OCI-LY3 (cell line): Measurements from ENCODE around the gene GIPC2.

ENCODE experiments used
- H2AFZ ChIP-seq: fragments of 200-600, 300-600 bp; shearing (Covaris generic); 2 replicates; pipeline ENCODE4 v1.6.0; 2014; ENCODE audit warnings: antibody characterized with exemption, low read depth, low read length
- H3K27ac ChIP-seq: fragments of 200-600, 300-600 bp; sonication (generic); 2 replicates; pipeline ENCODE4 v1.5.1; 2014; ENCODE audit warnings: mild to moderate bottlenecking, low read length, moderate library complexity, mixed read lengths
- H3K27me3 ChIP-seq: fragments of 200-600, 300-600 bp; sonication (generic); 2 replicates; pipeline ENCODE4 v1.6.1; 2014; ENCODE audit warnings: low read depth, low read length, mixed read lengths
- H3K36me3 ChIP-seq: fragments of 200-600, 300-600 bp; sonication (generic); replicated peaks from 2 replicates; pipeline ENCODE3; 2014; ENCODE audit warnings: low read depth, low read length, mixed read lengths
- H3K4me1 ChIP-seq: fragments of 300-600, 200-600 bp; sonication (generic); 2 replicates; pipeline ENCODE4 v1.6.1; 2014; ENCODE audit warnings: low read length, mixed read lengths
- H3K4me2 ChIP-seq: fragments of 200-600, 300-600 bp; sonication (generic); 2 replicates; pipeline ENCODE4 v1.6.1; 2014; ENCODE audit warnings: low read length, mixed read lengths
- H3K4me3 ChIP-seq: fragments of 300-600, 200-600 bp; sonication (generic); 2 replicates; pipeline ENCODE4 v1.5.1; 2014; ENCODE audit warnings: antibody characterized with exemption, mild to moderate bottlenecking, low read length, moderate library complexity
- H3K79me2 ChIP-seq: fragments of 300-600, 200-600 bp; shearing (Covaris generic); 2 replicates; pipeline ENCODE4 v1.6.1; 2014; ENCODE audit warnings: mild to moderate bottlenecking, low read length, mixed read lengths
- H3K9ac ChIP-seq: fragments of 300-600, 200-600 bp; shearing (Covaris generic); 2 replicates; pipeline ENCODE4 v1.6.0; 2014; ENCODE audit warnings: mild to moderate bottlenecking, low read length, moderate library complexity
- H3K9me3 ChIP-seq: fragments of 200-600, 300-600 bp; shearing (Covaris generic); 2 replicates; pipeline ENCODE4 v1.6.1; 2014; ENCODE audit warnings: low read length, mixed read lengths; ENCODE audit not compliant: insufficient read depth
- H4K20me1 ChIP-seq: fragments of 200-600, 300-600 bp; sonication (generic); 2 replicates; pipeline ENCODE4 v1.6.1; 2016; ENCODE audit warnings: low read length, mixed read lengths; ENCODE audit not compliant: insufficient read depth
- CTCF ChIP-seq: fragments of 200-600, 300-600 bp; sonication (generic); IDR thresholded peaks from 2 replicates; pipeline ENCODE4 v1.5.1; 2014; ENCODE audit warnings: antibody characterized with exemption, low read length, low read depth
- EZH2phosphoT487 ChIP-seq: fragments of 200-600 bp; shearing (Covaris generic); IDR thresholded peaks from 2 replicates; pipeline ENCODE4 v1.6.1; 2018; ENCODE audit warnings: antibody characterized with exemption, mixed run types, low read depth

The GIPC2 gene

GRCh38 chr1:78032996-78033796 is 12.6 kb upstream of the GIPC2 start:
- Histone ChIP-seq H3K36me3 (no peaks in the 10 kb centered on the region), H3K9me3 (no peaks in the 10 kb centered on the region), H3K27ac (no peak overlapping the region), H3K27me3 (no peaks in the 10 kb centered on the region), H3K4me3 (no peak overlapping the region), H3K79me2 (no peaks in the 10 kb centered on the region), H4K20me1 (no peaks in the 10 kb centered on the region), H3K4me2 (no peak overlapping the region), H2AFZ (no peak overlapping the region), H3K9ac (no peak overlapping the region), H3K4me1 (no peaks in the 10 kb centered on the region)
- no peak for TF ChIP-seq EZH2phosphoT487
- no peak for TF ChIP-seq CTCF

- no peak overlapping the region for H2AFZ ChIP-seq
These were observed 12.0 kb upstream of the GIPC2 start for GRCh38 chr1:78033797-78034172.

GRCh38 chr1:78035121-78035520 is 10.6 kb upstream of the GIPC2 start:
- Histone ChIP-seq H3K4me2 (no peak overlapping the region), H3K27ac (no peak overlapping the region), H3K27me3 (no peaks in the 10 kb centered on the region), H3K79me2 (no peaks in the 10 kb centered on the region), H3K4me1 (no peaks in the 10 kb centered on the region), H2AFZ (no peak overlapping the region), H3K9ac (no peak overlapping the region), H4K20me1 (no peaks in the 10 kb centered on the region), H3K9me3 (no peaks in the 10 kb centered on the region), H3K4me3 (no peak overlapping the region), H3K36me3 (no peaks in the 10 kb centered on the region)
- no peak for TF ChIP-seq EZH2phosphoT487
- TF ChIP-seq CTCF: no peak

More at GRCh38 chr1:78033797-78034172, 12.0 kb upstream of the GIPC2 start:
- TF ChIP-seq CTCF (no peak), EZH2phosphoT487 (no peak)
- Histone ChIP-seq H3K9me3 (no peaks in the 10 kb centered on the region), H4K20me1 (no peaks in the 10 kb centered on the region), H3K4me1 (no peaks in the 10 kb centered on the region), H3K36me3 (no peaks in the 10 kb centered on the region), H3K27me3 (no peaks in the 10 kb centered on the region), H3K4me3 (no peak overlapping the region), H3K4me2 (no peak overlapping the region), H3K27ac (no peak overlapping the region), H3K9ac (no peak overlapping the region), H3K79me2 (no peaks in the 10 kb centered on the region)

- H3K27ac ChIP-seq: no peak overlapping the region
- no peak overlapping the region for H2AFZ ChIP-seq
- no peaks in the 10 kb centered on the region for H3K27me3 ChIP-seq
- no peaks in the 10 kb centered on the region for H3K79me2 ChIP-seq
- TF ChIP-seq CTCF: no peak
- TF ChIP-seq EZH2phosphoT487: no peak
- no peaks in the 10 kb centered on the region for H3K9me3 ChIP-seq
- no peak overlapping the region for H3K4me2 ChIP-seq
- H3K4me3 ChIP-seq: no peak overlapping the region
- H4K20me1 ChIP-seq: no peaks in the 10 kb centered on the region
- H3K9ac ChIP-seq: no peak overlapping the region
- H3K36me3 ChIP-seq: no peaks in the 10 kb centered on the region
- H3K4me1 ChIP-seq: no peaks in the 10 kb centered on the region
These were observed 9.3 kb upstream of the GIPC2 start for GRCh38 chr1:78036450-78036849.
